SKM-1 treated with dmso at 0.1 percent for 144 hours (cell line): ENCODE results near the gene ST3GAL4.

Experiments
- DNase-seq: peaks from one replicate; lab custom pipeline; 2025; ENCODE audit not compliant: unreplicated experiment; lab: John Stamatoyannopoulos, UW

ST3GAL4 gene

DNA sequence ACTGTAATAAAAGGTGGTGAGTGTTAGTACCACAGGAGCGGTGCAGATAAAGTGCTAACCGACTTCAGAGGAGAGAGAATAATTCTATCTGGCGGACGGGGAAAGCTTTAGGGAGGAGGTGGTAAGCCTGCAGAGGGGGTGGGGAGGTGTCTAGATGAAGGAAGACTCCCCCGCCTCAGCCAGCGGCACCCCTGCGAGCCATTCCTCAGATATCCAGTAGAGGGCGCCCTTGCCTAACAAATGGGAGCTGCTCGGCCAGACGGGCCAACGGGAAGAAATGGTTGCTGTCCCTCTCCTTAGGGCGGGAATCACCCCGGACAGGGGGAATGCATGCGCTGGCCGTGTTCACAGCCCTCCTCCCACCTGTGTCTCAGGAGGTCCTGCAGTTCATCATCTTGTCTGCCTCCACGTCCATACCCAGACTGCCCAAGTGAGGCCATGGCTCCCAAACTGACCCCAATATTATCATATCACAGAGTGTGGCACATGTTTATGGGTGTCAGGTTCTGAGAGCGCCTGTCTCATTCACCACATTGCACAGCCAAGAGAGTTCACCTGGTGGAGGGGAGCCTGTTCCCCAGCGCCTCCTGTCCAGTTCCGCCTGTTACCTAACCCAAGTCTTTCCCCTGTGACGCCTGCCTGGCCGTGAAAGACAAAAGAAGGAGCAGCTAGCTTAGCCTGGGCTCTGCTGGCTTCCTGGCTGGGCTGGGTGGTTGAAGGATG is 85.5 kb downstream of the ST3GAL4 start:
- DNase-seq, result peak; percentile 52

DNA sequence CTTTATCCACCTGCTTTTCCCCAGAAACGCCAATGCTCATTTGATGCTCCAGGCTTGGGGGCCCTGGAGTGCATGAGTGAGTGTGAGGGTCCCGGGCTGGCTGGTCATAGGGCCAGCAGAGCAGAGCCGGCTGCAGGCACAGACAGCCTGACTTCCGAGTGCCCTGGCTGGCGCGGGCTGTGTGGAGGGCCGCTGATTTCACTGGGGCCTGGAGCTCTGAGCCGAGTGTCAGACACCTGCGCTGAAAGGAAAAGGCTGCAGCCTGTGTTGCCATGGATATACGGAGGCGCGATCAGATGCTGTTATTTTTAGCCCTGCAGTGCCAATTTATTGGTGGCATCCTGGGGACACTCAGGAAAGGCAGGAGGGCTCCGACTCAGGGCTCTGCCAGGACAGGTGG is 87.6 kb downstream of the ST3GAL4 start:
- DNase-seq, result no peak

DNA sequence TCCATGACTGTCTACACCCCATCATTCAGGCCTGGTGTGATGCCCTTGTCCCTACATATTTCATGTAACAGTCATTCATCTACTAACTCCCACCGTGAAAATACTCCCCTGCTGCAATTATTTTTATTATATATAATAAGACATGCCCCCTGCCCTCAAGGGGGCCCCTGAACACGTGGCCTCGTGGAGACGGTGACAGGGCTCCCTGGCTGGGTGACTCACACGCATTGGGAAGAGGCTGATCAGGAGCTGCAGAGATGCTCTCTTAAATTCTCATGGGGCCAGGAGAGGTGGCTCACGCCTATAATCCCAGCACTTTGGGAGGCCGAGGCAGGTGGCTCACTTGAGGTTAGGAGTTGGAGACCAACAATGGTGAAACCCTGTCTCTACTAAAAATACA is 88.6 kb downstream of the ST3GAL4 start:
- DNase-seq, result no peak

DNA sequence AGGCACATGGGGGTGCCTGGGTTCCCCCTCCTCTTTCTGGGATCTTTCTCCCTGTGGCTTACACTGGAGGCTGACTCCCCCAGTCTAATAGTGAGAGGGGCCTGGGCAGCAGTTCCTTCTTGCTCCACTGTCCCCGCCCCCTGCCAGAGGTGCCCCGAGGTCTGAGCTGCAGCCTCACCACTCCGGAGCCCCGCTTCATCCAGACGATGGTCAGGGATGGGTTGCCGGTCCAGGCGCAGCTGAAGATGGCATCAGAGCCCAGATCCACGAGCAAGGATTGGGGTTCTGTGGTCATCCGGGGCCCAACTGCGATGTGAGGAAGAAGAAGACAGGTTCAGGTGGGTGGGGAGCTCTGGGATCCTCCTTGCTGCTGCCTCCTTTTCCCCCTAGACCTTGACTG is 91.1 kb downstream of the ST3GAL4 start:
- no peak for DNase-seq

DNA sequence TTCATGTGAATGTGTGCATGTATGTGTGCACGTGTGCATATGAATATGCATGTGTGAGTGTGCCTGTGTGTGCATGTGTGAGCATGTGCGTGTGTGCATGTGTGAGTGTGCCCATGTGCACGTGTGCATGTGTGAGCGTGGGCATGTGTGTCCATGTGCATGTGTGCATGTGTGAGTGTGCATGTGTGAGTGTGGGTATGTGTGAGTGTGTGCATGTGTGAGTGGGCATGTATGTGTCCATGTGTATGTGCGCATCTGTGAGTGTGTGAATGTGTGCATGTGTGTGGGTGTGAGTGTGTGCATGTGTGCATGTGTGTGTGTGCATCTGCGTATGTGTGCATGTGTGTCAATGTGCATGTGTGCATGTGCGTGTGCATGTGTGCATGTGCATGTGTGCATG is 94.7 kb downstream of the ST3GAL4 start:
- DNase-seq, result no peak

DNA sequence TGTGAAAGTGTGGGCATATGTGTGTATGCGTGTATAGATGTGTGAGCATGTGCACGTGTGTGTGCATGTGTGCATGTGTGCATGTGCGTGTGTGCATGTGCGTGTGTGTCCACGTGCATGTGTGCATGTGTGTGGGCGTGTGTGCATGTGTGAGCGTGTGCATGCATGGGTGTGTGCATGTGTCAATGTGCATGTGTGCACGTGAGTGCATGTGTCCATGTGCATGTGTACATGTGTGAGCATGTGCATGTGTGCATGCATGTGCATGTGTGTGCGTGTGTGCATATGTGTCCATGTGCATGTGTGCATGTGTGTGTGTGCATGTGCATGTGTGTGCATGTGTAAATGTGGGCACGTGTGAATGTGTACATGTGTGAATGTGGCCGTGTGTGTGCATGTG is 95.3 kb downstream of the ST3GAL4 start:
- DNase-seq, result no peak

DNA sequence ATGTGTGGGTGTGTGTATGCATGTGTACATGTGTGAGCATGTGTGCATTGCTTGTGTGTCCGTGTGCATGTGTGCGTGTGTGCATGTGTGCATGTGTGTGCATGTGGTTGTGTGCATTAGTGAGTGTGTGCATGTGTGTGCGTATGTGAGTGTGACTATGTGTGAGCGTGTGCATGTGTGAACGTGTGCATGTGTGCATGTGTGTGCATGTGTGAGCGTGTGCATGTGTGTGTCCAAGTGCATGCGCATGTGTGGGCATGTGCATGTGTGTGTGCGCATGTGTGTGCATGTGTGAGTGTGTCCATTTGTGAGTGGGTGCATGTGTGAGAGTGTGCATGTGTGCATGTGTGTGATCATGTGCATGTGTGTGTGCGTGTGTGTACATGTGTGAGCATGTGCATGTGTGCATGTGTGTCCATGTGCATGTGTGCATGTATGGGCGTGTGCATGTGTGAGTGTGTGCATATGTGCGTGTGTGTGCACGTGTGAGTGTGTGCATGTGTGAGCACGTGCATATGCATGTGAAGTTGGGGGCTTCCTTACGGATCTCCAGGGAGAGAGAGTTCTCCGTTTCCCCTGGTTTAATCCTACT is 95.8 kb downstream of the ST3GAL4 start:
- DNase-seq, result no peak

DNA sequence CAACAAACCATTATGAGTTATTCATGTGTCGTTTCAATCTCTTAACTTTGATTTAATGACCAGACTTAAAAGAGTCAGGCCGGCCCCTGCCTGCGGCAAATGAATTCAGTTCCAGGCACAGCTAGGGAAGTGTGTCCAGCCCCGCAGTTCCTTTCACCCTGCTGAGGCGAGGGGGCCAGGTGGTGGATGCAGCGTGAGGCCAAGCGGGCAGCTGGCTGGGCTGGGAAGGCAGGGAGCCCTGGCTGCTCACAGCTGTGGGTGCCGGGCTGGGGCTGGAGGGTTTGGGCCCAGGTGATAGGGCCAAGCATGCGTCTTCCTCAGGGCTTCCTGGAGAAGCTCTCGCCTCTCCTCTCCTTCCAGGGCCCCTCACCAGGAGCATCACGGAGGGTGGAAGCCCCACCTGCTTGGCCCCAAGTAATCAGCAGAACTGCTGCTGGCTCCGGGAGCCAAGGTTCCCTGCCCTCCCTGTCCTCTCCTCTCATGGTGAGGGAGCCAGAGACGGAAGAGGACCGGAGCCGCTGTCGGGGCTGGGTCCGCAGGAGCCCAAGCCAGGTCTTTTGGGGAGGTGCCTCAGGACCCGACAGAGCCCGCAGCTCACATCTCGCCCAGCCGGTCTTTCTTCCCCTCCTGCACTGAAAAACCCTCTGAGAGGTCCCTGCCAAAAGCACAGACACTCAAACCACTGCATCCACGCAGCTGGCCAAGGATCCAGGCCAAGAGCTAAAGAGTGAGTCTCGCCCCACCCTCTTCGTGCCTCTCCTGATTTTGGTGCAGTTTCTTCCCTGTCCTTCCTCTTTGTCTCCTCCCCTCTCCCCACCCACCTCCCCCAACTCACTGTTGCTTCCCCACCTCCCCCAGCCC is 97.0 kb downstream of the ST3GAL4 start:
- DNase-seq, result no peak

DNA sequence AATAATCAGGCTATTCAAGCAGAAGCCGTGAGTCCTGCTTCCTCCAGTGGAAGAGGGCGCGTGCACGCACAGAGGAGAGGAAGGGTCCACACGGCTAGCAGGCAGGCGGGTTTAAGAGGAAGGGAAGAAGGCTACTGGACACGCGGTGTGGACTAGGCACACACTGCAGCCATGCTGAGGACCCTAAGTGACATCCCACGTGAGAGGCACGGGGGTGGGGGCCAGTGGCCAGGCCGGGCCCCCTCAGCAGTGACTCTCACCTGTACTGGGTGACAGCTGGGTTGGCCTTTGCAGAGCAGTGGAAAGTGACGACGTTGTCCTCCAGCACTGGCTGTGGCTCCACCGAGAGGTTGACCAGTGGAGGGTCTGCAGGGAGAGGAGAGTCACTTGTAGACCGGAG is 100.6 kb downstream of the ST3GAL4 start:
- no peak for DNase-seq

DNA sequence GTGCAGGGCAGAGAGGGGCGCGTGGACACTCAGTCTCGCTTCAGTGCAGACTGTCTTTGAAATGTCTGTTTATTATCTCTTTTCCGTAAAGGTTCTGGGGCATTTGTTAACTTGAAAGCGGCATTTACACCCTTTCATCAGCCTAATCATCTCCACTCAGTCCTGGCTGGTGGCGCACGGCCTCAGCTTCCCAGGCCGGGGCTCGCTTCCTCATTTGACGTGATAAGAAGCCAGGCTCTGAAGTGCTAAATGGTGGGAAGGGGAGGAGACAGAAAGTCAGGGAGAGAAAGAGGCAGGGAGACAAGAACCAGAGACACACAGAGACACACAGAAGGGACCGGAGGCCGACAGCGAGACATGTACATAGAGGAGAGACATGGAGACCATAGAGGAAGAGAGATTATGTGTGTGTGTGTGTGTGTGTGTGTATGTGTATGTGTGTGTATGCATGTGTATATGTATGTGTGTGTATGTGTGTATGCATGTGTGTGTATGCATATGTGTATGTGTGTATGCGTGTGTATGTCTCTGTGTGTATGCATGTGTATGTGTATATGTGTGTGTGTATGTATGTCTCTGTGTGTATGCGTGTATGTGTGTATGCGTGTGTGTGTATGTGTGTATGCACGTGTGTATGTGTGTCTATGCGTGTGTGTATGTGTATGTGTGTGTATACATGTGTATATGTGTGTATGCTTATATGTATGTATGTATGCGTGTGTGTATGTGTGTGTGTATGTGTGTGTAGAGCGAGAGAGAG is 101.5 kb downstream of the ST3GAL4 start:
- DNase-seq, result no peak

DNA sequence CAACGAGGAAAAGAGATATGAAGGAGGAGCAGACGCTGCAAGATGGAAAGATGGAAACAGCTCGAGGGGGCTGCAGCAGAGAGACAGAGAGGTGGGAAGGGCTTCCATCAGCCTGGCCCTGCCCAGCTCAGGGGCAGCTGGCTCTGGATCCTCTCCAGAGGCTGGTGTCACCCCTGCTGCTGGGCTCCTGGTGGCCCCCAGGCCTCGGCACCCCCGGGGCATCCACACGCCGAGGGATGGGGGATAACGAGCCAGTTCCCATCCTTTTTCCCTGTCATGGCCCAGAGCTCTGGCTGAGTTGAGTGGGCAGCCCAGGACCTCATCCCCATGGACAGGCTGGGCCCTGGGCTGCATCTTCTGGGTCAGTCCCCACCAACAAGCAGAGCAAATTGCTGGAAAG is 102.3 kb downstream of the ST3GAL4 start:
- no peak for DNase-seq

DNA sequence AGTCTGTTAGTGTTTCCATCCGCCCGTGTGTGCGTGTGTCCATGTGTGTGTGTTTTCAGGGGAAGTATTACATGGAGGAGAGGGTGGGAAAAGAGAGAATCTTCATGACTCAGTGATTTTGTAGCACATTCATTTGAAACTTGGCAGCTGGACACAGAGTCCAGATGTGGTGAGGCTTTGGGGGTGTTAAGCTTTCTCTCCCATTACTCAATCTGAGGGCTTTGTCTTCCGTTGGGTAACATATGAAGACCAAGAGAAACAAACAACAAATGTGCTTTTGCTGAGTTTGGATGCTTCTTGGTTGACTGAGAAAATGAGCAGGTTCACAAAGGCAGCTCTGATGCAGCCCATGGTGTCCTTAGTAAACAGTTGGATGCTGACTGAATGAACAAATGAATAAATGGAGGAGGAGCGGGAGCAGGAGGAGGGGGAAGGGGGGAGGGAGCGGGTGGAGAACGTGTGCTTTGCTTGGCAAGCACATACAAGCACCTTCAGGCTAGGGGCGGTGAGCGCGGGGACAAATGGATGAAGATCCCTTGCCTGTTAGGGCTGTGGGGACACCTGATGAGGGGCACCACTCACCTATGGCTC is 104.3 kb downstream of the ST3GAL4 start:
- no peak for DNase-seq

DNA sequence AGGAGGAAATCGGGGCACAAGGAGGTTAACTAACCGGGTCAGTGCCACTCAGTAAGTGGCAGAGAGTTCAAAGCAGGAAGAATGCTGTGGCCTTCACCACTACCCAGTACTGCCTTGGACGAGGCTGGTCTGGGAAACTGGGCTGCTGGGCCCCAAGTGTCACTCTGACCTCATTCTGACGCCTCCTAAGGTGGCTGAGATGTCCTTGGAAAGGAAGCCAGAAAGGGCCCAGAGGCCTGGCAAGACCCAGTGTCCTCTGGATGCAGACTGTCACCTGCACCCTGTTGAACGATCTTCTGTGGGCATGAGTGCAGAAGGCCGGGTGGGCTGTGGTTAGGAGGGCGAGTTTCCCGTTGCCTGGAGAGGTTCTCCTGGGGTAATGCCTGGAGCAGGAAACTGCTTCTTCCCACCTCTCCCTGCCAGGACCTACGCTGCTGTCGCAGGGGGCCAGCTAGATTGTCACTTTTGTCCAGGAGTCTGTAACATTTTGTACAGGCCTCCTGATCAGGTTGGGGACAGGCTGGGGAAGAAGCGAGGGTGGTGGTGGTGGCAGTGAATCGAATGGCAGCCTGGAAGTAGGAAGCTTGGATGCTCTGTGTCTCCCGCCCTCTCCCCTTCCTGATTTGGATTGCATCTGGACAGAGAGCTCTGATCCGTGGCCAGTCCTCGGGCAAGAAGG is 105.1 kb downstream of the ST3GAL4 start:
- no peak for DNase-seq

DNA sequence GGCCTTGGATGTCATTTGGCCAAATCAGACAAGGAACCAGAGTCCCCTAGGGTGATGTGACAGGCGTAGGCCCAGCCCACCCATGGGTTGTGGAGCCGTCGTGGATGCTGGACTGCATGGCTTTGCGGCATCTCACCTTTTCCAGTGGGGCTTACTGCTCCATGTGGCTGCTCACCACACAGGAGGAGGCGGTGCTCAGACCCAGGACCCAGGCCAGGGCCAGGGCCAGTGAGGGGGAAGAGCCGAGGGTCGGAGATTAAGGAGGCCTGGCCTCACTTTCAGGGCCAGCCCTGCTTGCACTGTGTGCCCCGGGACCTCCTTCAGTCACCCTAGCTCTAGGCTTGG is 105.6 kb downstream of the ST3GAL4 start:
- no peak for DNase-seq

DNA sequence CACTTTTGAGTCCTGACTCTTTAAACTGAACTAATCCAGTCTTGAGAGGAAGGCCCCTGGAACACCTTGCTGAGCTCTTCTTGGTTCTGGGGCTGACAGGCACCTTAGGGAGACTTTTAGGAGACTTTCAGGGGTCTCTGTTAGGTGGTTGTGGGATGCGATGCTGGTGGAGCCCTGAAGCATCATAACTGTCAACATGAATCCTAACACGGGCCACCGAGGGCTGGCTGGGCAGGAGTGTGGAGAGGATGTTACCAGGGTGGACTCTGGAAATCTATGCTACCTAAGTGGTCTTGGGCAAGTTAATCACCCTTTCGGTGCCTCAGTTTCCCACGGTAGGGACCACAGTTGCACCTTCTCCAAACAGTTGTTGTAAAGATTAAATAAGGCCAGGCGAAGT is 106.5 kb downstream of the ST3GAL4 start:
- no peak for DNase-seq

DNA sequence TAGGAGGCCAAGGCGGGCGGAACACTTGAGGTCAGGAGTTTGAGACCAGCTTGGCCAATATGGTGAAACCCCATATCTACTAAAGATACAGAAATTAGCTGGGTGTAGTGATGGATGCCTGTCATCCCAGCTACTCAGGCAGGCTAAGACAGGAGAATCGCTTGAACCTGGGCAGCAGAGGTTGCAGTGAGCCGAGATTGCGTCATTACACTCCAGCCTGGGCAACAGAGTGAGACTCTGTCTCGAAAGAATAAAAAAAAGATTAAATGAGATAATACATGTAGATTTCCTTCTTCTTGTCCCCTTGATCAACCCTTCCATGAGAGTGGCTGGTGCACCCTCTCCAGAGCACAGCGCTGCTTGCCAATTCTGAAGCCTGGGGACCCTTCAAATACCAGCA is 106.9 kb downstream of the ST3GAL4 start:
- DNase-seq, result no peak
